Measurements from ENCODE around the gene REC8.

Gene REC8

DNA sequence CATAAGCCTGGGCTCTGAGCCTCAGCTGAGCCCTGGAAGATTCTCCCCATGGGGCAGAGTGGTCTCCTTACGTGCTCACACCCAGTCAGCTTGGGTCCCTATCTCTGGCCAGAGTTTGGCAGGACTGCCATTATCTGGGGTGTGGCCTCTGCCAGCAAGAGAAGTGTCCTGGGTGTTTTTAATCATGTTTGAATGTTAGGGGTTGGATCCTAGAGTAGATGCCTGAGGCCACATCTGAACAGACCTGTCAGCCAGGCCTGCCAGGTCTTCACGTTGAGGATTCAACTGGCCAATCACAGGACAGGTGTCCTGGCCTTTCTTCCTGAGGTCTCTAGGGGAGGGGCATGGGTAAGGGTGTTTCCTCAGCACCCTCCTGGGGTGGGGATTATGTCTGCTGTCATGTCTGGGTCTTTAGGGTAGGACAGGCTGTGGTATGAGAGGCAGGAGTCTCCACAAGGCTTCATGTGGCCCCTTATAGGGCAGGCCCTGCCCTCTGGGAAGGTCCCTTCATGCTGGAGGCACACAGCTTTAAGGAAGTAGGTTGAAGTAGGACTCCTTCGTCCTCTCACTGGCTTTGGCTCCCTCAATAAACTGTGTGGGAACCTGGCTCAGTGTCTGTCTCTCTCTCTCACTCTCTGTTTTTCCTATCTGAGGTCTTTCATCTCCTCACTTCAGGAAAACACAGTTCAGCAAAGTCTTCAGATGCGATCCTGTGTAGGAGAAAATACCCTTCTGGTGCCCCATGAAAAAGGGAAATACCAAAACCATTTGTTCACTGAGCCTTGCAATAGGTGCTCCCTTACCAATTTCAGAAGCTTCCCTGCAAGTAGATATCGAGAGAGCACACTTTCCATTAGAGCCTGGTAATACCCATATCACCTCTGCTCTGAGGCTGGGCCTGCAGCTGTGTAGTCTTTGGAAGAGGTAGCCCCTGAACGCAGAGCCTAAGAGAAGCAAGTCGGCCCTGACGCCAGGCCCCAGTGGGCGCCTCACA, 48.2 kb upstream of the REC8 start:
- no peak overlapping the region for H4K8ac ChIP-seq (ENCODE audit: low read length)
- no peak overlapping the region for H3K14ac ChIP-seq (ENCODE audit: low read length in 2 of 2)

DNA sequence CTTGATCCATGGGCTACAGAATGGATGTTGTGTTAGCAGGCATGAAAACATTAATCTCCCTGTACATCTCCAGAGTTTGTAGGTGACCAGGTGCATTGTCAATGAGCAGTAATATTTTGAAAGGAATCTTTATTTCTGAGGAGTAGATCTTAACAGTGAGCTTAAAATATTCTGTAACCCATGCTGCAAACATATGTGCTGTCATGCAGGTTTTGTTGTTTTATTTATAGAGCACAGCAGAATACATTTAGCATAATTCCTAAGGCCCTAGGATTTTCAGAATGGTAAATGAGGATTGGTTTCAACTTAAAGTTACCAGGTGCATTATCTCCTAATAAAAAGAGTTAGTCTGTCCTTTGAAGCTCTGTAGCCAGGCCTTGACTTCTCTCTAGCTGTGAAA, 44.9 kb upstream of the REC8 start:
- DNase-seq, result no peak
- Histone ChIP-seq H3K4me2 (ENCODE audit: low read length, poor library complexity, severe bottlenecking) (no peak overlapping the region), H2AK5ac (ENCODE audit: low read length, severe bottlenecking) (no peak overlapping the region), H3K27ac (ENCODE audit: low read length, poor library complexity, severe bottlenecking) (no peak overlapping the region), H2BK120ac (ENCODE audit: low read depth, low read length) (no peak overlapping the region), H3K27me3 (ENCODE audit: control insufficient read depth in 1 of 2, insufficient read depth in 1 of 2, low read length in 2 of 2) (no peaks in the 10 kb centered on the region), H2BK12ac (ENCODE audit: low read length in 2 of 2) (no peak overlapping the region), H3K9ac (ENCODE audit: low read length) (no peak overlapping the region), H2BK15ac (ENCODE audit: low read depth, poor library complexity, severe bottlenecking) (no peak overlapping the region), H2BK5ac (ENCODE audit: low read depth, low read length, poor library complexity, severe bottlenecking) (no peak overlapping the region), H3K23ac (ENCODE audit: low read length in 2 of 2) (no peak overlapping the region), H3K79me1 (replicated peaks; ENCODE audit: low read length, poor library complexity, severe bottlenecking) (no peaks in the 10 kb centered on the region), H3K14ac (ENCODE audit: low read length in 2 of 2) (no peak overlapping the region), H3K36me3 (ENCODE audit: control insufficient read depth in 1 of 2, insufficient read depth in 2 of 2, low read depth in 1 of 2, low read length in 2 of 2) (peaks cover 20 to 31% of the 10 kb centered on the region in 2 experiments), H3K4me1 (ENCODE audit: control insufficient read depth, insufficient read depth, low read depth, low read length) (no peaks in the 10 kb centered on the region), H3K18ac (ENCODE audit: low read depth in 1 of 2, low read length in 2 of 2) (no peak overlapping the region), H4K91ac (ENCODE audit: low read length) (no peak overlapping the region), H3K4me3 (ENCODE audit: insufficient read depth in 1 of 2, low read depth in 1 of 2, low read length in 2 of 2) (no peak overlapping the region), H4K8ac (ENCODE audit: low read length) (no peak overlapping the region), H3K4ac (ENCODE audit: low read depth in 1 of 2, low read length in 2 of 2) (no peak overlapping the region), H3K9me3 (ENCODE audit: control insufficient read depth, low read length) (no peaks in the 10 kb centered on the region), H2AFZ (ENCODE audit: low read depth, low read length) (no peak overlapping the region)

More for the DNA sequence above, 48.2 kb upstream of the REC8 start:
- 94% methylated on average over 9 of the region's 9 CpGs for WGBS
- Histone ChIP-seq H3K9ac (ENCODE audit: low read length) (no peak overlapping the region), H3K4me3 (ENCODE audit: insufficient read depth in 1 of 2, low read depth in 1 of 2, low read length in 2 of 2) (no peak overlapping the region), H3K4ac (ENCODE audit: low read depth in 1 of 2, low read length in 2 of 2) (no peak overlapping the region), H2BK5ac (ENCODE audit: low read depth, low read length, poor library complexity, severe bottlenecking) (no peak overlapping the region), H2BK15ac (ENCODE audit: low read depth, poor library complexity, severe bottlenecking) (no peak overlapping the region), H3K23ac (ENCODE audit: low read length in 2 of 2) (no peak overlapping the region), H3K4me1 (ENCODE audit: control insufficient read depth, insufficient read depth, low read depth, low read length) (no peaks in the 10 kb centered on the region), H4K91ac (ENCODE audit: low read length) (no peak overlapping the region), H3K36me3 (ENCODE audit: control insufficient read depth in 1 of 2, insufficient read depth in 2 of 2, low read depth in 1 of 2, low read length in 2 of 2) (peaks cover 48 to 52% of the 10 kb centered on the region in 2 experiments), H3K9me3 (ENCODE audit: control insufficient read depth, low read length) (no peaks in the 10 kb centered on the region), H3K27ac (ENCODE audit: low read length, poor library complexity, severe bottlenecking) (no peak overlapping the region), H2AK5ac (ENCODE audit: low read length, severe bottlenecking) (no peak overlapping the region), H2AFZ (ENCODE audit: low read depth, low read length) (no peak overlapping the region), H3K27me3 (ENCODE audit: control insufficient read depth in 1 of 2, insufficient read depth in 1 of 2, low read length in 2 of 2) (no peaks in the 10 kb centered on the region), H2BK12ac (ENCODE audit: low read length in 2 of 2) (no peak overlapping the region), H3K79me1 (replicated peaks; ENCODE audit: low read length, poor library complexity, severe bottlenecking) (peaks cover under 1% of the 10 kb centered on the region), H3K4me2 (ENCODE audit: low read length, poor library complexity, severe bottlenecking) (no peak overlapping the region), H2BK120ac (ENCODE audit: low read depth, low read length) (no peak overlapping the region), H3K18ac (ENCODE audit: low read depth in 1 of 2, low read length in 2 of 2) (no peak overlapping the region)
- DNase-seq, result no peak

DNA sequence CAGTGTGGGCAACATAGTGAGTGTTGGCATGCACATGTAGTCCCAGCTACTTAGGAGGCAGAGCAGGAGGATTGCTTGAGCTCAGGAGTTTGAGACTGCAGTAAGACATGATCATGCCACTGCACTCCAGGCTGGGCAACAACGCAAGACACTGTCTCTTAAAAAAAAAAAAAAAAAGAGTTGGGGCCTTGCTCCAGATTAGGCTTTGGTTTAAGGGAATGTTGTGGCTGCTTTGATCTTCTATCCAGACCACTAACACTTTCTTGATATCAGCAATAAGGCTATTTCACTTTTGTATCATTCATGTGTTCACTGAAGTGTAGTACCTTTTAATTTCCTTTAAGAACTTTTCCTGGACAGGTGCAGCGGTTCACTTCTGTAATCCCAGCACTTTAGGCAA, 44.2 kb upstream of the REC8 start:
- no peak overlapping the region for H3K4ac ChIP-seq (ENCODE audit: low read depth in 1 of 2, low read length in 2 of 2)

DNA sequence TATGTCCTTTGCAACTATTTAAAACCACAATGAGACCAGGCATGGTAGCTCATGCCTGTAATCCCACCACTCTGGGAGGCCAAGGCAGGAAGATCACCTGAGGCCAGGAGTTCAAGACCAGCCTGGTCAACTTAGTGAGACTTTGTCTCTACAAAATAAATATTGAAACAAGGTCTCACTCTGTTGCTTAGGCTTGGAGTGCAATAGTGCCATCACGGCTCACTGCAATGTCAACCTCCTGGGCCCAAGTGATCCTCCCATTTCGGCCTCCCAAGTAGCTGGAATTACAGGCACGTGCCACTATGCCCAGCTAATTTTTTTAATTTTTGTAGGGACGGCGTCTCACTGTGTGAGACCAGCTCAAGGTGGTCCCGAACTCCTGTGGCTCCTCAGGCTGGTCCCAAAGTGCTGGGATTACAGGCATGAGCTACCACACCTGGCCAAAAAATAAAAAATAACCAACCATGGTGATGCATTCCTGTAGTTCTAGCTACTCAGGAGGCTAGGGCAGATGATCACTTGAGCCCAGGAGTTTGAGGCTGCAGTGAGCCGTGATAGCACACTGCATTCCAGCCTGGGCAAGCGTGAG, 42.4 kb upstream of the REC8 start:
- H2BK15ac ChIP-seq (ENCODE audit: low read depth, poor library complexity, severe bottlenecking), result no peak overlapping the region
- H3K4me3 ChIP-seq (ENCODE audit: insufficient read depth in 1 of 2, low read depth in 1 of 2, low read length in 2 of 2), result no peak overlapping the region
- H3K79me1 ChIP-seq (replicated peaks; ENCODE audit: low read length, poor library complexity, severe bottlenecking), result no peaks in the 10 kb centered on the region
- no peaks in the 10 kb centered on the region for H3K4me1 ChIP-seq (ENCODE audit: control insufficient read depth, insufficient read depth, low read depth, low read length)
- no peak overlapping the region for H4K91ac ChIP-seq (ENCODE audit: low read length)
- H2BK12ac ChIP-seq (ENCODE audit: low read length in 2 of 2), result no peak overlapping the region
- no peak overlapping the region for H3K14ac ChIP-seq (ENCODE audit: low read length in 2 of 2)
- no peak overlapping the region for H4K8ac ChIP-seq (ENCODE audit: low read length)
- no peaks in the 10 kb centered on the region for H3K27me3 ChIP-seq (ENCODE audit: control insufficient read depth in 1 of 2, insufficient read depth in 1 of 2, low read length in 2 of 2)
- no peak overlapping the region for H3K23ac ChIP-seq (ENCODE audit: low read length in 2 of 2)
- H3K18ac ChIP-seq (ENCODE audit: low read depth in 1 of 2, low read length in 2 of 2), result no peak overlapping the region
- no peak overlapping the region for H3K4me2 ChIP-seq (ENCODE audit: low read length, poor library complexity, severe bottlenecking)
- H2AK5ac ChIP-seq (ENCODE audit: low read length, severe bottlenecking), result no peak overlapping the region
- peaks cover 0 to 15% of the 10 kb centered on the region in 2 experiments for H3K36me3 ChIP-seq (ENCODE audit: control insufficient read depth in 1 of 2, insufficient read depth in 2 of 2, low read depth in 1 of 2, low read length in 2 of 2)
- DNase-seq, result no peak
- no peak overlapping the region for H3K9ac ChIP-seq (ENCODE audit: low read length)
- H3K4ac ChIP-seq (ENCODE audit: low read depth in 1 of 2, low read length in 2 of 2), result no peak overlapping the region
- no peak overlapping the region for H2AFZ ChIP-seq (ENCODE audit: low read depth, low read length)
- no peaks in the 10 kb centered on the region for H3K9me3 ChIP-seq (ENCODE audit: control insufficient read depth, low read length)
- no peak overlapping the region for H3K27ac ChIP-seq (ENCODE audit: low read length, poor library complexity, severe bottlenecking)
- 87% methylated on average over 6 of the region's 8 CpGs for WGBS
- H2BK5ac ChIP-seq (ENCODE audit: low read depth, low read length, poor library complexity, severe bottlenecking), result no peak overlapping the region
- H2BK120ac ChIP-seq (ENCODE audit: low read depth, low read length), result no peak overlapping the region

More for the DNA sequence above, 44.2 kb upstream of the REC8 start:
- Histone ChIP-seq H3K14ac (ENCODE audit: low read length in 2 of 2) (no peak overlapping the region), H3K23ac (ENCODE audit: low read length in 2 of 2) (no peak overlapping the region), H3K4me1 (ENCODE audit: control insufficient read depth, insufficient read depth, low read depth, low read length) (no peaks in the 10 kb centered on the region), H2AFZ (ENCODE audit: low read depth, low read length) (no peak overlapping the region), H3K27me3 (ENCODE audit: control insufficient read depth in 1 of 2, insufficient read depth in 1 of 2, low read length in 2 of 2) (no peaks in the 10 kb centered on the region), H2BK120ac (ENCODE audit: low read depth, low read length) (no peak overlapping the region), H3K4me2 (ENCODE audit: low read length, poor library complexity, severe bottlenecking) (no peak overlapping the region), H3K36me3 (ENCODE audit: control insufficient read depth in 1 of 2, insufficient read depth in 2 of 2, low read depth in 1 of 2, low read length in 2 of 2) (peaks cover 17 to 30% of the 10 kb centered on the region in 2 experiments), H3K4me3 (ENCODE audit: insufficient read depth in 1 of 2, low read depth in 1 of 2, low read length in 2 of 2) (no peak overlapping the region), H2AK5ac (ENCODE audit: low read length, severe bottlenecking) (no peak overlapping the region), H3K9ac (ENCODE audit: low read length) (no peak overlapping the region), H3K27ac (ENCODE audit: low read length, poor library complexity, severe bottlenecking) (no peak overlapping the region), H4K8ac (ENCODE audit: low read length) (no peak overlapping the region), H2BK12ac (ENCODE audit: low read length in 2 of 2) (no peak overlapping the region), H2BK15ac (ENCODE audit: low read depth, poor library complexity, severe bottlenecking) (no peak overlapping the region), H2BK5ac (ENCODE audit: low read depth, low read length, poor library complexity, severe bottlenecking) (no peak overlapping the region), H3K79me1 (replicated peaks; ENCODE audit: low read length, poor library complexity, severe bottlenecking) (no peaks in the 10 kb centered on the region), H3K18ac (ENCODE audit: low read depth in 1 of 2, low read length in 2 of 2) (no peak overlapping the region), H4K91ac (ENCODE audit: low read length) (no peak overlapping the region), H3K9me3 (ENCODE audit: control insufficient read depth, low read length) (no peaks in the 10 kb centered on the region)
- no peak for DNase-seq
- 100% methylated on average over 1 of the region's 2 CpGs for WGBS

Data from mesenchymal stem cell (in vitro differentiated cells and primary cell).